ENCODE measurements around the gene SLC9B1.

DNA sequence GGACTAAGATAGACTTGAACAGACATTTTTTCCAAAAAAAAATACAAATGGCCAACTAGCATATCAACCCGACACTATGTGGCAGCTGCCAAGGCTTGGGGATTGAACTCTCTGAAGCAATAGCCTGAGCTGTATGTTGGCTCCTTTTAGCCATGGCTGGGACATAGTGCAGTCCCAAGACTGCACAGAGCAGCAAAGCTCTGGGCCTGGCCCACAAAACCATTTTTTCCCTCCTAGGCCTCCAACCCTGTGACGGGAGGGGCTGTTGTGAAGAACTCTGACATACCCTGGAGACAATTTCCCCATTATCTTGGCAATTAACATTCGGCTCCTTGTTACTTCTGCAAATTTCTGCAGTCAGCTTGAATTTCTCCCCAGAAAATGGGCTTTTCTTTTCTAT lies 100.6 kb downstream of the SLC9B1 start:
- no peak for TF ChIP-seq POLR2AphosphoS5 (IDR thresholded peaks at IDR 0.05; ENCODE audit: low read depth, low read length)
- TF ChIP-seq POLR2A (IDR thresholded peaks at IDR 0.05; ENCODE audit: low read depth, low read length): no peak

Measured in GM12892 (cell line).